Kidney (tissue), 14 donors: ENCODE measurements around the gene CD209. TPM values are rescaled to one million over a fixed set of nuclear protein-coding genes. Genes with fewer than 3 reads are reported as not detected.

ENCODE experiments used
- DNase-seq, 5 donors: peaks; one replicate each; pipeline ENCODE4 v3.0.0-alpha.2; 2013 to 2020
- FAIRE-seq: peaks from 2 replicates; lab custom pipeline; 2012; peaks lifted over from hg19 to GRCh38; lab: Jason Lieb, UNC
- H3K27ac ChIP-seq, 2 donors: one replicate each; pipeline ENCODE4 v1.7.0; 2013; ENCODE audit warnings: low read depth in 2 of 2, low read length in 2 of 2, inconsistent platforms in 1 of 2
- H3K27me3 ChIP-seq: one replicate; pipeline ENCODE4 v1.7.1; 2013; ENCODE audit warnings: low read length, inconsistent platforms; ENCODE audit not compliant: control insufficient read depth, insufficient read depth
- H3K36me3 ChIP-seq, 3 donors: one replicate each; pipeline versions ENCODE4 v1.7.0 to v1.7.1; 2013; ENCODE audit warnings: low read length in 3 of 3, control low read depth in 1 of 3, inconsistent platforms in 1 of 3; ENCODE audit not compliant: insufficient read depth in 3 of 3, control insufficient read depth in 2 of 3
- H3K4me1 ChIP-seq, 3 donors: one replicate each; pipeline versions ENCODE4 v1.7.0 to v1.7.1; 2013; ENCODE audit warnings: low read length in 3 of 3, inconsistent platforms in 1 of 3, low read depth in 1 of 3; ENCODE audit not compliant: control insufficient read depth in 2 of 3, insufficient read depth in 2 of 3
- H3K4me3 ChIP-seq, 3 donors: one replicate each; pipeline versions ENCODE4 v1.7.0 to v1.8.1; 2013; ENCODE audit warnings: low read length in 3 of 3, control low read depth in 1 of 3, inconsistent platforms in 1 of 3
- H3K9ac ChIP-seq, 3 donors: one replicate each; pipeline versions ENCODE4 v1.7.0 to v1.7.1; 2013; ENCODE audit warnings: low read length in 3 of 3, control low read depth in 1 of 3, inconsistent platforms in 1 of 3
- H3K9me3 ChIP-seq, 3 donors: one replicate each; pipeline versions ENCODE4 v1.7.0 to v1.7.1; 2013; ENCODE audit warnings: low read length in 3 of 3, control low read depth in 1 of 3, inconsistent platforms in 1 of 3; ENCODE audit not compliant: control insufficient read depth in 2 of 3, insufficient read depth in 1 of 3
- intact Hi-C: fragments of 100-400 bp; cut with DNase I; formaldehyde crosslinking; loops from one replicate; pipeline ENCODE4 v1.11.1; 2022
- polyA plus RNA-seq: library from polyadenylated mRNA; stranded (reverse); fragments of 350-450 nt; fragmentation: Illumina TruSeq; extraction: RNeasy Lipid Tissue Mini Kit (QIAGEN cat#74804); gene quantifications from one replicate; pipeline ENCODE4 v1.2.3, GENCODE V29; 2014; ENCODE audit warnings: low read depth, low replicate concordance; ENCODE audit not compliant: insufficient read depth
- total RNA-seq: library from RNA; stranded (reverse); fragmentation: NEBNext Ultra II Directional; extraction: Animal tissue kit (Norgen Biotek cat#: 25700); gene quantifications from one replicate; pipeline ENCODE4 v1.2.1, GENCODE V29; 2021
- TF ChIP-seq, protein P1 (sequence below): IDR thresholded peaks from 3 replicates; pipeline ENCODE4 v1.5.1; 2012; ENCODE audit warnings: mild to moderate bottlenecking, moderate library complexity, borderline replicate concordance; ENCODE audit not compliant: insufficient read depth; ENCODE audit errors: extremely low read depth
- donor health status: control.
- donor health status: control.
- donor health status: control.
- donor health status: control.
- donor health status: control.
- donor health status: DM: yes; HTN: yes; CAD: no.
- donor health status: Normal renal cell carcinoma (clear cell type).

CD209 gene
- total and polyA plus RNA-seq, 2 donors from 2014 or later = 1.2 to 11.7 TPM

- H3K27ac ChIP-seq = no peak overlapping the region
- H3K27me3 ChIP-seq = no peaks in the 10 kb centered on the region
- TF ChIP-seq, protein P1, sequence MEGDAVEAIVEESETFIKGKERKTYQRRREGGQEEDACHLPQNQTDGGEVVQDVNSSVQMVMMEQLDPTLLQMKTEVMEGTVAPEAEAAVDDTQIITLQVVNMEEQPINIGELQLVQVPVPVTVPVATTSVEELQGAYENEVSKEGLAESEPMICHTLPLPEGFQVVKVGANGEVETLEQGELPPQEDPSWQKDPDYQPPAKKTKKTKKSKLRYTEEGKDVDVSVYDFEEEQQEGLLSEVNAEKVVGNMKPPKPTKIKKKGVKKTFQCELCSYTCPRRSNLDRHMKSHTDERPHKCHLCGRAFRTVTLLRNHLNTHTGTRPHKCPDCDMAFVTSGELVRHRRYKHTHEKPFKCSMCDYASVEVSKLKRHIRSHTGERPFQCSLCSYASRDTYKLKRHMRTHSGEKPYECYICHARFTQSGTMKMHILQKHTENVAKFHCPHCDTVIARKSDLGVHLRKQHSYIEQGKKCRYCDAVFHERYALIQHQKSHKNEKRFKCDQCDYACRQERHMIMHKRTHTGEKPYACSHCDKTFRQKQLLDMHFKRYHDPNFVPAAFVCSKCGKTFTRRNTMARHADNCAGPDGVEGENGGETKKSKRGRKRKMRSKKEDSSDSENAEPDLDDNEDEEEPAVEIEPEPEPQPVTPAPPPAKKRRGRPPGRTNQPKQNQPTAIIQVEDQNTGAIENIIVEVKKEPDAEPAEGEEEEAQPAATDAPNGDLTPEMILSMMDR = no peak
- intact Hi-C loops = no loop called here
- DNase-seq (no peak), FAIRE-seq (no peak)
- H3K9me3 ChIP-seq = no peaks in the 10 kb centered on the region
- no peaks in the 10 kb centered on the region for H3K4me1 ChIP-seq
- no peak overlapping the region for H3K4me3 ChIP-seq
- no peaks in the 10 kb centered on the region for H3K36me3 ChIP-seq
- H3K9ac ChIP-seq = no peak overlapping the region
These were observed 46.2 kb downstream of the CD209 start for GRCh38 chr19:7701049-7701653.

DNA sequence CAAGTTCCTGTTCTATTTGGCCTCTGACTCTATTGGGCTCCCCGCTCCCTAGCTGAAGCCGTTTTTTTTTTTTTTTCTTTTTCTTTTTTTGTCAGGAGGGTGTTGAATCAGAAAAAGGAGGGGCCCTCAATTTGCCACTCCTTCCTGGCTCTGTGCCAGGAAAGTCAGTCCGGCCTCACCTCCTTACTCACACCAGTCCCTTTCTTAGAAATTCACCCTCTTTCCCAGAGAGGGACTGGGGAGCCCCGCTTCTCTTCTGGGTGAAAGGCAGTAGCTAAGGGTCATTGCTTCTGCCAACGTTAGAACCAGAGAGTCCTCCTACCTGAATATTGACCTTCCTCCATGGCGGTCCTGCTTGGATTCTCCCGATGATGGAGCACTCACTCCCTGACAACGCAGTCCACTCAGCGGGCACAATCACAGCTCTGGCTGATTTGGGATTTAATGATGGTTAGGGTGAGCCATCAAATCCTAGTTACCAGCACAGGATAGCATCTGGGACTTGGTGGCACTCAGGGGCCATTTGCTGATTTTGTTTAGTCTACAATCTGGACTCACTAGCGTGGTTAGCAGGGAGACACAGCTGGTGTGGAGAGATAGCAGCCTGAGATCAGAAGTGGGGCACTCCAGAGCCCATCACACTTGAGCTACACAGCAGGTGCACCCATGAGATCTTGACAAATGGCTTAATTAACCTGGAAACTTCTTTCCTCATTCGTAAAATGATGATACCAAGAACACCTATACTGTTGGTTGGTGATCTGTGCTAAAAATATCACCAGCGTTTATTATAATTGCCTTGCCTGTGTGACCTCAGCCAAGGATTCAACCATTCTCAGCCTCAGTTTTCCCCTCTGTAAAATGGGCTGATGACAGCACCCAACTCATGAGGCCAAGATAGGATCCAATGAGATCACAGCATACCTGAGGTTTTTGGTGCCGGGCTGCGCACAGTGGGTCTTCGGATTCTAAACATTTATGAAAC is 47.6 kb downstream of the CD209 start:
- no peaks in the 10 kb centered on the region for H3K4me1 ChIP-seq
- no peaks in the 10 kb centered on the region for H3K9me3 ChIP-seq
- TF ChIP-seq, protein P1 = no peak
- no peaks in the 10 kb centered on the region for H3K27me3 ChIP-seq
- DNase-seq = no peak
- intact Hi-C loops = no loop called here
- H3K27ac ChIP-seq = no peak overlapping the region
- H3K36me3 ChIP-seq = no peaks in the 10 kb centered on the region
- FAIRE-seq = no peak
- H3K9ac ChIP-seq = no peak overlapping the region
- H3K4me3 ChIP-seq = no peak overlapping the region

DNA sequence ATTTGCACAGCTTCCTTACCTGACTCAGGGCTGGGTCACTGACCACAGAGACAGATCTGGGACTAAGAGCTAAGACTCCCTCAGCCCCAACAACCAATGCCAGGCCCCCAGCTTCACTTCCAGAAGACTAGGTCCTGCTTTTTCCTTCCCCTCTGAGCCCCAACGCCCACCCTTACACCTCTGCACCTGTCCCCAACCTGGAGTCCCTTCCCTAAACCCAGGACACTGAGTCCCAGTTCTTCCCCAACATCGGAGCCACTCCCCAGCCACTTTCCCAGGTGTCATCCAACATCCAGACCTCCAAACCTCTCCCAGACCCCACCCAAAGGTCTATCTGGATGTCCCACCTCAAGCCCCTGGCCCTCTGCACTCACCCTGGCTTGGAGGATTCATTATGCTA is 48.3 kb downstream of the CD209 start:
- H3K4me3 ChIP-seq = no peak overlapping the region
- no peaks in the 10 kb centered on the region for H3K27me3 ChIP-seq
- intact Hi-C loops = no loop called here
- H3K9me3 ChIP-seq = no peaks in the 10 kb centered on the region
- no peaks in the 10 kb centered on the region for H3K4me1 ChIP-seq
- DNase-seq (no peak), FAIRE-seq (no peak)
- TF ChIP-seq, protein P1 = no peak
- H3K36me3 ChIP-seq = no peaks in the 10 kb centered on the region
- H3K9ac ChIP-seq = no peak overlapping the region
- no peak overlapping the region for H3K27ac ChIP-seq
